NB4 (cell line): ENCODE data around the gene ARID1B.

Source experiments
- MAX ChIP-seq: IDR thresholded peaks from 2 replicates; pipeline ENCODE4 v1.6.1; 2011; ENCODE audit warnings: low read depth, low read length
- POLR2A ChIP-seq: IDR thresholded peaks from 2 replicates; pipeline ENCODE4 v1.6.1; 2011; ENCODE audit warnings: mild to moderate bottlenecking; ENCODE audit not compliant: insufficient read length; ENCODE audit errors: extremely low read depth

DNA sequence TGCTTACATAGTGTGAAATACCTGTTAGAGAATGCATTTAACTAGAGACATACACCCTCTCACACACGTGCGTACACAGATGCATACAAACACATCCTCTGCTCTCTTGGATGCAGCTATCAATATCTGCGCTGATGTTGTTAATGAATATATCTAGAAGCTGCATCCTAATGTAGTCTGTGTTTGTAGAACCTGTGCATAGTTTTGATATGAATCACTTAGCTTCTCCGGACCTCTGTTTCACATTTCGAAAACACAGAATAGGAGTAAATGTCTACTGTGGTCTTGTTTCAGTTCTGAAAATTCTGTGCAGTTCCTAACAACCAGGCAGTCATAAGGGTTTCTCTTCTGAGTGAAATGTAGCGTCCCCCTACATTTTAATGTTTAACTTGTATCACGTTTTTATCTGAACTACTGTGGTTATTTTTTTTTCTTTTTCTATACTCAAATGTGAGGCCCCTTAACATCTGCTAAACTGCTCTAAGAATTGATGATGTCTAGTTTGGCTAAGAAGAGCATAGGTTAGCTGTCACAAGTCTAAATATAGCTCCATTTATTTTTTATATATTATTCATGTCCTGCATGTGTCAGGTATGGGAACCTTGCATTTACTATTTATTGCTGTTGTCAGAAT, 291.6 kb downstream of the ARID1B start:
- no peak for TF ChIP-seq POLR2A
- no peak for TF ChIP-seq MAX
